Measurements from ENCODE around the gene PLEKHN1.

Gene PLEKHN1

GRCh38 chr1:921011-921837 is 45.1 kb upstream of the PLEKHN1 start:
- Histone ChIP-seq H4K91ac (ENCODE audit: low read depth, low read length) (peak overlapping the region; percentile 2), H3K36me3 (ENCODE audit: control insufficient read depth in 1 of 2, insufficient read depth in 2 of 2, low read length in 2 of 2) (peaks cover 4 to 5% of the 10 kb centered on the region in 2 experiments), H2BK120ac (ENCODE audit: insufficient read depth, low read length, poor library complexity) (no peak overlapping the region), H3K27ac (ENCODE audit: low read depth, low read length) (no peak overlapping the region), H3K14ac (ENCODE audit: low read length) (no peak overlapping the region), H3K23ac (ENCODE audit: low read length) (no peak overlapping the region), H3K9ac (ENCODE audit: low read length) (no peak overlapping the region), H3K79me2 (ENCODE audit: control insufficient read depth, insufficient read depth, low read length, poor library complexity) (peaks cover 3% of the 10 kb centered on the region), H3K79me1 (ENCODE audit: low read length) (peaks cover 10% of the 10 kb centered on the region), H2AFZ (ENCODE audit: insufficient read depth, low read length, poor library complexity) (no peak overlapping the region), H3K4ac (ENCODE audit: low read depth, low read length) (no peak overlapping the region), H4K8ac (ENCODE audit: low read depth, low read length) (no peak overlapping the region), H3K4me1 (ENCODE audit: control insufficient read depth in 1 of 2, insufficient read depth in 2 of 2, low read length in 2 of 2) (peaks cover 21 to 36% of the 10 kb centered on the region in 2 experiments), H2BK12ac (ENCODE audit: low read length) (peak overlapping the region; percentile 34), H2BK5ac (ENCODE audit: low read depth, low read length, poor library complexity) (no peak overlapping the region), H3K4me2 (ENCODE audit: low read length) (peak overlapping the region; percentile 26), H3K18ac (ENCODE audit: low read length) (no peak overlapping the region), H3K4me3 (ENCODE audit: low read depth, low read length) (no peak overlapping the region), H2AK5ac (ENCODE audit: low read length) (peak overlapping the region; percentile 16), H3K9me3 (ENCODE audit: insufficient read depth, low read depth, low read length) (peaks cover 12% of the 10 kb centered on the region), H3K27me3 (ENCODE audit: insufficient read depth, low read length) (peaks cover 15% of the 10 kb centered on the region), H4K12ac (ENCODE audit: low read depth, low read length) (no peak overlapping the region)
- peak; percentile 45 to 70 for DNase-seq
- WGBS (ENCODE audit: extremely low coverage, insufficient coverage, insufficient read length) = no CpG with 5 or more reads among the region's 38 CpGs

- H4K12ac ChIP-seq (ENCODE audit: low read depth, low read length) = no peak within 1 kb of the TSS
- H4K91ac ChIP-seq (ENCODE audit: low read depth, low read length) = peak within 1 kb of the TSS; percentile 83
- peaks cover 3% of the 10 kb centered on the region for H3K79me2 ChIP-seq (ENCODE audit: control insufficient read depth, insufficient read depth, low read length, poor library complexity)
These were observed 42.9 kb upstream of the PLEKHN1 start, which contains the start of gene SAMD11 for GRCh38 chr1:923131-923990. Gene SAMD11, plus strand, starts transcription at chr1:923923. Its CDS starts 509 bp downstream, at chr1:924432.

GRCh38 chr1:923991-924655 is 42.2 kb upstream of the PLEKHN1 start:
- H3K14ac ChIP-seq (ENCODE audit: low read length) = peak overlapping the region; percentile 6
- peak overlapping the region; percentile 5 for H3K27ac ChIP-seq (ENCODE audit: low read depth, low read length)
- H3K23ac ChIP-seq (ENCODE audit: low read length) = no peak overlapping the region
- peaks cover 3% of the 10 kb centered on the region for H3K79me2 ChIP-seq (ENCODE audit: control insufficient read depth, insufficient read depth, low read length, poor library complexity)
- H3K4ac ChIP-seq (ENCODE audit: low read depth, low read length) = no peak overlapping the region
- no CpG with 5 or more reads among the region's 98 CpGs for WGBS (ENCODE audit: extremely low coverage, insufficient coverage, insufficient read length)
- H2BK120ac ChIP-seq (ENCODE audit: insufficient read depth, low read length, poor library complexity) = peak overlapping the region; percentile 2
- no peak for DNase-seq
- H2BK5ac ChIP-seq (ENCODE audit: low read depth, low read length, poor library complexity) = peak overlapping the region; percentile 10
- H4K8ac ChIP-seq (ENCODE audit: low read depth, low read length) = peak overlapping the region; percentile 19
- H3K36me3 ChIP-seq (ENCODE audit: control insufficient read depth in 1 of 2, insufficient read depth in 2 of 2, low read length in 2 of 2) = peaks cover 7 to 8% of the 10 kb centered on the region in 2 experiments
- peak overlapping the region; percentile 83 for H4K91ac ChIP-seq (ENCODE audit: low read depth, low read length)
- H4K12ac ChIP-seq (ENCODE audit: low read depth, low read length) = no peak overlapping the region
- H3K9ac ChIP-seq (ENCODE audit: low read length) = no peak overlapping the region
- peaks cover 21 to 38% of the 10 kb centered on the region in 2 experiments for H3K4me1 ChIP-seq (ENCODE audit: control insufficient read depth in 1 of 2, insufficient read depth in 2 of 2, low read length in 2 of 2)
- no peak overlapping the region for H2BK12ac ChIP-seq (ENCODE audit: low read length)
- H2AK5ac ChIP-seq (ENCODE audit: low read length) = no peak overlapping the region
- peak overlapping the region; percentile 80 for H3K4me2 ChIP-seq (ENCODE audit: low read length)
- peaks cover 10% of the 10 kb centered on the region for H3K79me1 ChIP-seq (ENCODE audit: low read length)
- H3K4me3 ChIP-seq (ENCODE audit: low read depth, low read length) = peak overlapping the region; percentile 82
- peak overlapping the region; percentile 44 for H3K18ac ChIP-seq (ENCODE audit: low read length)
- no peak overlapping the region for H2AFZ ChIP-seq (ENCODE audit: insufficient read depth, low read length, poor library complexity)
- peaks cover 15% of the 10 kb centered on the region for H3K27me3 ChIP-seq (ENCODE audit: insufficient read depth, low read length)
- peaks cover 12% of the 10 kb centered on the region for H3K9me3 ChIP-seq (ENCODE audit: insufficient read depth, low read depth, low read length)

More at GRCh38 chr1:923131-923990, 42.9 kb upstream of the PLEKHN1 start, which contains the start of gene SAMD11:
- Histone ChIP-seq H3K36me3 (ENCODE audit: control insufficient read depth in 1 of 2, insufficient read depth in 2 of 2, low read length in 2 of 2) (peaks cover 7 to 8% of the 10 kb centered on the region in 2 experiments), H3K79me1 (ENCODE audit: low read length) (peaks cover 10% of the 10 kb centered on the region), H2BK120ac (ENCODE audit: insufficient read depth, low read length, poor library complexity) (peak within 1 kb of the TSS; percentile 54), H3K27ac (ENCODE audit: low read depth, low read length) (peak within 1 kb of the TSS; percentile 5), H3K14ac (ENCODE audit: low read length) (peak within 1 kb of the TSS; percentile 14), H3K4me1 (ENCODE audit: control insufficient read depth in 1 of 2, insufficient read depth in 2 of 2, low read length in 2 of 2) (peaks cover 21 to 38% of the 10 kb centered on the region in 2 experiments), H3K4me3 (ENCODE audit: low read depth, low read length) (peak within 1 kb of the TSS; percentile 82), H3K23ac (ENCODE audit: low read length) (no peak within 1 kb of the TSS), H2AFZ (ENCODE audit: insufficient read depth, low read length, poor library complexity) (no peak within 1 kb of the TSS), H3K9me3 (ENCODE audit: insufficient read depth, low read depth, low read length) (peaks cover 12% of the 10 kb centered on the region), H2BK5ac (ENCODE audit: low read depth, low read length, poor library complexity) (peak within 1 kb of the TSS; percentile 10), H3K4ac (ENCODE audit: low read depth, low read length) (no peak within 1 kb of the TSS), H4K8ac (ENCODE audit: low read depth, low read length) (peak within 1 kb of the TSS; percentile 19), H3K18ac (ENCODE audit: low read length) (peak within 1 kb of the TSS; percentile 44), H3K27me3 (ENCODE audit: insufficient read depth, low read length) (peaks cover 15% of the 10 kb centered on the region), H2AK5ac (ENCODE audit: low read length) (no peak within 1 kb of the TSS), H3K4me2 (ENCODE audit: low read length) (peak within 1 kb of the TSS; percentile 80), H2BK12ac (ENCODE audit: low read length) (peak within 1 kb of the TSS; percentile 0), H3K9ac (ENCODE audit: low read length) (peak within 1 kb of the TSS; percentile 68)
- peak in 1 of 2 donors; percentile 84 for DNase-seq
- WGBS (ENCODE audit: extremely low coverage, insufficient coverage, insufficient read length) = no CpG with 5 or more reads among the region's 72 CpGs

Measured in trophoblast cell (in vitro differentiated cells and primary cell).